ENCODE measurements around the gene TAF11L6.
"Not testable (repeated sequence)": the region's sequence is repeated elsewhere in the genome, so short reads cannot be mapped to it uniquely, and the experiment has no call there.

DNA sequence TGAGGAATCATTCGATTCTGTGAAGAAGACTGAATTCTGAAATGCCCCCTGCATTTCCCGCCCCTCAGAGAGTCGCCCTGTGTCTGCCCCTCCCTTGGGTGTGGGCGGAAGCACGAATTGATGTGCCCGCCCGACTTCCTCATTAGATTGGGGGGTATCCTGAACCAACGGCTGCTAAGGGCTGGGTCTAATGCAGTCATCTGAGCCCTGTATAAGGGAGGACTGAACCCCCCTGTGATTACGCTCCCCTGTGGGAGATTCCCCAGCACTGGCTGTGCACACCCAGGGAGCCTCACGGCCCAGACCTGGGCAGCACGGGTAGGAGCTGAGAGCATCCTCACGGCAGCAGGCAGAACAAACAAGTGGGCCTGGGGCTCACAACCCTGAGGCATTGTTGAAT lies 10.9 kb upstream of the TAF11L6 start:
- TF ChIP-seq POLR2A, TAF1 (IDR thresholded peaks at IDR 0.05; ENCODE audit: low read depth, low read length): not testable (repeated sequence)

Measured in GM12891 (cell line).